ENCODE measurements around the gene GSPT1.
"Not testable (repeated sequence)": the region's sequence is repeated elsewhere in the genome, so short reads cannot be mapped to it uniquely, and the experiment has no call there.

GSPT1 gene

DNA sequence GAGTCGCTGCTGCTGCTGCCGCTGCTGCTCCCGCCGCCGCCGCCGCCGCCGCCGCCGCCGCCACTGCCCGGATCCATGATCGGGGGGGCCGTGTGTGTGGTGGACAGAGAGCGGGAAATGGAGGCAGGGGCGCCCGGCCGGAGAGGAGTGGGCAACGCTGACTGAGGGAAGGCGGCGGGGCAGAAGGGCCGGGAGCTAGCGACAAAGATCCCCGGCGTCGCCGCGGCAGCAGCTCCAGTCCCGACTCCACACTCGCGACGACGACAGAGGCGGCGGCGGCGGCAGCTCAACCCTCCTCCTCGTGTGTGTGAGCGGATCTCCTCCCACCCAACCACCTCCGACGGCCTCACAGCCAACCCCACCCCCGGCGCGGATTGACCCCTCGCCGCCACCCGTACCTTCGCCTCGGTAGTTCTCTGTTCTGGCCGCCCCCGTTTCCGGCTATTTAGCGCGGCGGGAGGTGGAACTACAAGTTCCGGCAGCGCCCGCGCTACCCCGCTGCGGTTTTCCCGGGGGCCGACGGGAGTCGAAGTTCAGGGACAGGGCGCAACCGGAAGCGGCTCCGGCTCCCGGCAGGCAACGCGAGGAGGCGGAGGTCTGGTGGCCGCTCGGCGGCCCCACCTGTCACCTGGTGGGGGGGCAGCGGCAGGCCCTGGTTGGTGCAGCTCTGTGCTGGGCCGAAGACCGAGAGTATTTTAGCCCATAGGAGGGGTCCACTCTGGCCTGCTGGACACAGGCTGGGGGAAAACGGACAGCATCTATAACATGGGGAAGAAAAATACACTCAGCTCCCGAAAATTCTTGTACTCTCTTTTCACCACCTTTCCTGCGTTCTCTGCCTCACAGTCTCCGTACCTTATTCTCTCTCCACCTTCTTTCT, at the start of gene GSPT1:
Gene GSPT1, minus strand, starts transcription at position 313 of the 880 bp plus-strand sequence. Its CDS starts 236 bp downstream, at position 77.
- DNase-seq (ENCODE audit: low read depth in 2 of 2), result peak; percentile 97 to 99

DNA sequence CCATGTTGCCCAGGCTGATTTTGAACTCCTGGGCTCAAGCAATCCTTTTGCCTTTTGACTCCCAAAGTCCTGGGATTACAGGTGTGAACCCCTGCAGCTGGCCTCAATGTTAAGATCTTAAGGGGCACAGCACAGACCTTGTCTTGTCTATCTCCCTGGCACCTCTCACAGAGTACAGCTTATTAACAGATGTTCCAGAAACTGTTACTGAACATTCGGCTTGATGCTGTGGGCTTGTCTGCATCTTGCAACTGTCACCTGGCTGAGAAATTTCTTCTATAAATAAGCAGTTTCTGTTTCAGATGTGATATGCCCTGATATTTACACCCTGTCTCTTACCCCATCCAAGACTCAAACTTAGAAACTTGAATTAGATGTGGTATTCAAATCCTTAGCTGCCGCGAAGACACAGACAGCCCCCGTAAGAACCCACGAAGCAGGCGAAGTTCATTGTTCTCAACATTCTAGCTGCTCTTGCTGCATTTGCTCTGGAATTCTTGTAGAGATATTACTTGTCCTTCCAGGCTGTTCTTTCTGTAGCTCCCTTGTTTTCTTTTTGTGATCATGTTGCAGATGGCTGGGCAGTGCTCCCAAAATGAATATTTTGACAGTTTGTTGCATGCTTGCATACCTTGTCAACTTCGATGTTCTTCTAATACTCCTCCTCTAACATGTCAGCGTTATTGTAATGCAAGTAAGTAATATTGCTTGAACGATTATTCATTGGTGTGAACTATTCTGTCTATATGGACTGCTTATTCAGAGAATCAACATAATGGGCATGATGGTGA, 49.2 kb upstream of the GSPT1 start, which contains the start of gene TNFRSF17:
Gene TNFRSF17, plus strand, starts transcription at position 450 of the 791 bp plus-strand sequence. Its CDS starts 115 bp downstream, at position 565.
- DNase-seq (ENCODE audit: low read depth in 2 of 2), result no peak

DNA sequence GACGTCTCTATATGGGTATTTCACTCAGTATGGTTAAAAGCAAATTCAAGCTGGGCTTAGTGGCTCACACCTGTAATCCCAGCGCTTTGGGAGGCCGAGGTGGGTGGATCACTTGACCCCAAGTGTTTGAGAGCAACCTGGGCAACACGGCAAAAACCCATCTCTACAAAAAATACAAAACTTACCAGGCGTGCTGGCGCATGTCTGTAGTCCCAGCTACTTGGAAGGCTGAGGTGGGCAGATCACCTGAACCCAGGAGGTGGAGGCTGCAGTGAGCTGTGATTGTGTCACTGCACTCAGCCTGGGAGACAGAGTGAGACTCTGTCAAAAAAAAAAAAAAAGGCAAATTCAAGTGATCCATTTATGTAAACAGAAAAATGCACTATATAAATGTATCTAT, 48.0 kb upstream of the GSPT1 start:
- DNase-seq (ENCODE audit: low read depth in 2 of 2), result no peak

DNA sequence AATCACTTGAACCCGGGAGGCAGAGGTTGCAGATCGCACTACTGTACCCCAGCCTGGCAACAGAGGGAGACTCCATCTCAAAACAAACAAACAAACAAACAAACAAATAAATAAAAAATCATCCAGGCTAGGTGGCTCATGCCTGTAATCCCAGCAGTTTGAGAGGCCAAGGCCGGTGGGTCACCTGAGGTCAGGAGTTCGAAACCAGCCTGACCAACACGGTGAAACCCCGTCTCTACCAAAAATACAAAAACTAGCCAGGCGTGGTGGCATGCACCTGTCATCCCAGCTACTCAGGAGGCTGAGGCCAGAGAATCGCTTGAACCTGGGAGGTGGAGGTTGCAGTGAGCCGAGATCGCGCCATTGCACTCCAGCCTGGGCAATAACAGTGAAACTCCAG, 47.2 kb upstream of the GSPT1 start:
- not testable (repeated sequence) for DNase-seq (ENCODE audit: low read depth in 2 of 2)

DNA sequence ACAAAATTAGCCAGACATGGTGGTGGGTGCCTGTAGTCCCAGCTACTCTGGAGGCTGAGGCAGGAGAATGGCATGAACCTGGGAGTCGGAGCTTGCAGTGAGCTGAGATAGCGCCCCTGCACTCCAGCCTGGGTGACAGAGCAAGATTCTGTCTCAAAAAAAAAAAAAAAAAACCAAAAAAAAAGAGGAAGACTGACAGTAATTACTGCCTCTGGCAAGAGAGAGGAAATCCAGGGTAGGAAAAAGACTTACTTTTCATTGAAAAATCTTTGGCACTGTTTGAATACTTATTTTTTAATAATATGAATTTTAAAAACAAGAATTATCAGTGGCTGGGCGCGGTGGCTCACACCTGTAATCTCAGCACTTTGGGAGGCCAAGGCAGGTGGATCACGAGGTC, 46.7 kb upstream of the GSPT1 start:
- not testable (repeated sequence) for DNase-seq (ENCODE audit: low read depth in 2 of 2)

DNA sequence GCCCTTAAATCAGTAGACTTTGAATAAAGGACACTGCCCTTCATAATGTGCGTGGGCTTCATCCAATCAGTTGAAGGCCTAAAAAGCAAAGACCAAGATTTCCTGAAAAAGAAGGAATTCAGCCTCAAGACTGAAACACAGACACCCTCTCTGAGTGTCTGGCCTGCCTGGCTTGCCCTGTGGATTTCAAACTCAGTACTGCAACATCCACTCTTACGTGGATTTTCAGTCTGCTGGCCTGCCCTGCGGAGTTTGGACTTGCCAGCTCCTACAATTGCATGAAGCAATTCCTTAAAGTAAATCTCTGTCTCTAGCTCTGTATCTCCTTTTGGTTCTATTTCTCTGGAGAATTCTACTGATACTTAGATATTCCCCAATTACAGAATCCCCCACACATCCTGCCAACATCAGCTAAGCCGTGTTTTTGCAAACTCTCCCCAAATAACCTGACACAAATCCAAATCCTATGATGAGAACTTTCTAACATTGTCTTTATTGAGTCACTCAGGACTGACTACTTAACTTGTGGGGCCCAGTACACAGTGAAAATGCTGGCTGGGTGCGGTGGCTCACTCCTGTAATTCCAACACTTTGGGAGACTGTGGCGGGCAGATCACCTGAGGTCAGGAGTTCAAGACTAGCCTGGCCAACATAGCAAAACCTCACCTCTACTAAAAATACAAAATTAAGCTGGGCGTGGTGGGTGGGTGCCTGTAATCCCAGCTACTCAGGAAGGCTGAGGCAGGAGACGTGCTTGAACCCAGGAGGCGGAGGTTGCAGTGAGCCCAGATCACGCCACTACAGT, 42.0 kb upstream of the GSPT1 start:
- DNase-seq (ENCODE audit: low read depth in 2 of 2), result no peak

DNA sequence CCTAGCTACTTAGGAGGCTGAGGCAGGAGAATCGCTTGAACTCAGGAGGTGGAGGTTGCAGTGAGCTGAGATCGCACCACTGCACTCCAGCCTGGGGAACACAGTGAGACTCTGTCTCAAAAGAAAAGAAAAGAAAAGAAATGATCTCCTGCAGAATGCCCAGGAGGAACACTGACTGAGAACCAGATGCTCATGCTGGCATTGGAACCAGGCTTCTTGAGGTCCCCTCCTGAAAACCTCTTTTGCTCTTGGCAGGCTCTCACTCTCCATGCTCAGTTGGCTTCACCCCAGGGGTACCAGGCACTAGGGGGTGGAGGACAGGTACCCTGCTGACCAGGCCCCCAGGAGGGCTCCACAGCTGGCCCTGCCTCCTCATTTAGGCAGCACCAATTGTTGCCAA, 40.8 kb upstream of the GSPT1 start:
- no peak for DNase-seq (ENCODE audit: low read depth in 2 of 2)

DNA sequence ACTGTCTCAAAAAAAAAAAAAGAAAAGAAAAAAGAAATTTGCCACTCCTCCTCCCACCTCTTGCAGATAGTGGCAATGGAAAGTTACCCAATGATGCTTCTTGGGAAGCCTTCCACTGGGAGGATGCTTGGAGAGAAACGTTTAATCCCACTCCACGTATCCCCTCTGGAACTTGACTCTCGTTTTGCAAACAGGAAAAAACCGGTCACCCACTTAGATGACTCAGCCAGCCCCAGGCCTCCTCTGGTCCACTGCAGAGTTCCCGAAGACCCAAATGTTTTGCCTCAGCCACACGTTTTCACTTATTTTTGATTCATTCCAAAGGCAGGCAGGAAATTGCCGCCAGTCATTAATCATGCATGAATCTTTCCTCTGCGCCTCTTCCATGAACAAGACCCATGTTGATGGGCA, 40.0 kb upstream of the GSPT1 start:
- no peak for DNase-seq (ENCODE audit: low read depth in 2 of 2)

DNA sequence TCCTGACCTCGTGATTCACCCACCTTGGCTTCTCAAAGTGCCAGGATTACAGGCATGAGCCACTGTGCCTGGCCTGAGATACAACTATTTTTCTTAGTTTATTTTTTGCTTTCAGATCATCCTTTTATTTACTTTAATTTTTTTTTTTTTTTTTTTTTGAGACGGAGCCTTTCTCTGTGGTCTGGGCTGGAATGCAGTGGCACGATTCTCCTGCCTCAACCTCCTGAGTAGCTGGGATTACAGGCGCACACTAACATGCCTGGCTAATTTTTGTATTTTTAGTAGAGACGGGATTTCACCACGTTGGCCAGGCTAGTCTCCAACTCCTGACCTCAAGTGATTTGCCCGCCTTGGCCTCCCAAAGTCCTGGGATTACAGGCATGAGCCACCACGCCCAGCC, 37.8 kb upstream of the GSPT1 start:
- not testable (repeated sequence) for DNase-seq (ENCODE audit: low read depth in 2 of 2)

DNA sequence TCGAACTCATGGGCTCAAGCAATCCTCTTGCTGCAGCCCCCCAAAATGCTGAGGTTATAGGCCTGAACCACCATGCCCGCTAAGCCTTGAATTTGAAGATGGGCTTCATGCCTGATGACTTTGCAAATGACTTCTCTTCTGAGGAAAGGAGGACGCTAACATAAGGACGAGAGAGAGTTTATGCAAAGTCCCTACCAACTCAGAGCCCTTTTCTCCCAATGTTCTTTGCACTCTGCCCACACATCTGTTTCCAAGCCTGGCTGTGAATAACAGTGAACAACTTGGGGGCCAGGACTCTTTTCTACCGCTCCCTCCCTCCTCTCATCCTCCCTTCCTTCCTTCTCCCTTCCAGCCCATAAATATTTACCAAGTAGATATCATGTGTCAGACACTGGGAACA, 34.6 kb upstream of the GSPT1 start:
- DNase-seq (ENCODE audit: low read depth in 2 of 2), result no peak

DNA sequence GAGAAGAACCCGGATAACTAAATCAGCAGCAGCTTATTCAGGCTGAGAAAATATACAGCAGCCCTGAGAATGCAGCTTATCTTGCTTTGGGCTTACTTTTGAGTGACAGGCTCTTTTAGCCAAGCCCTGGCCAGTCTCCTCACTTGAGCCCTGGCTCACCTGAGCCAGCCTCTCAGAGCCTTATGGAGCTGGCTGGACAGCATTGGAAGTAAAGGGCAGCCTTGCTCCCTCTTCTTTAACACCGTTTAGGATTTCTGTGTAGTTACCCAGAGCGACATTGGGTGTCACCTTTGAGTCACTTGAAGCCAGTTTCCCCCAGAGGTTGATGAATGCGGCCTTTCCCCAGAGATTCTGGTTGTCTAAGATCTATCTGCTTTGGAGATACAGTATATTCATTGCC, 33.8 kb upstream of the GSPT1 start:
- DNase-seq (ENCODE audit: low read depth in 2 of 2), result no peak

DNA sequence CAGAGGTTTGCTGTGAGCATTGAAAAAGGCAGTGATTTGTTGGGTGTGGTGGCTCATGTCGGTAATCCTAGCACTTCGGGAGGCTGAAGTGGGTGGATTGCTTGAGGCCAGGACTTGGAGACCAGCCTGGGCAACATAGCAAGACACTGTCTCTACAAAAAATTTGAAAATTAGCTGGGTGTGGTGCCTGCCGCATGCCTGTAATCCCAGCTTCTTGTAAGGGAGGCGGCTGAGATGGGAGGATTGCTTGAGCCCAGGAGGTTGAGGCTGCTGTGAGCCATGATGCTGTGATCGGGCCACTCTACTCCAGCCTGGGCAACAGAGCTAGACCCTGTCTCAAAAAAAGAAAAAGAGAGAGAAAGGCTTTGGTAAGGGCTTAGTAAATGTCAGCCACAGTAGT, 33.1 kb upstream of the GSPT1 start:
- no peak for DNase-seq (ENCODE audit: low read depth in 2 of 2)

DNA sequence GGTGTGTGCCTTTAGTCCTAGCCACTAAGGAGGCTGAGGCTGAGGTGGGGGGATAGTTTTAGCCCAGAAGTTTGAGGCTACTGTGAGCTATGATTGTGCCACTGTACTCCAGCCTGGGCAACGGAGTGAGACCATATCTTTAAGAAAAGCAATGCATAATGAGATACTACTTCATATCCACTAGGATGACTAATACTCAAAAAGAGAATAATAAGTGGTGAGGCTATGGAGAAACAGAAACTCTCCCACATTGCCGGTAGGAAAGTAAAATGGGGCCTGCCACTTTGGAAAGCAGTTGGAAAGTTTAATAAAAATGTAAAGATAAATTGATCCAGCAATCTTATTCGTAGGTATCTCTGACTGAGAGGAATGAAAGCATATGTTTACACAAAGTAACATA, 30.7 kb upstream of the GSPT1 start:
- no peak for DNase-seq (ENCODE audit: low read depth in 2 of 2)

DNA sequence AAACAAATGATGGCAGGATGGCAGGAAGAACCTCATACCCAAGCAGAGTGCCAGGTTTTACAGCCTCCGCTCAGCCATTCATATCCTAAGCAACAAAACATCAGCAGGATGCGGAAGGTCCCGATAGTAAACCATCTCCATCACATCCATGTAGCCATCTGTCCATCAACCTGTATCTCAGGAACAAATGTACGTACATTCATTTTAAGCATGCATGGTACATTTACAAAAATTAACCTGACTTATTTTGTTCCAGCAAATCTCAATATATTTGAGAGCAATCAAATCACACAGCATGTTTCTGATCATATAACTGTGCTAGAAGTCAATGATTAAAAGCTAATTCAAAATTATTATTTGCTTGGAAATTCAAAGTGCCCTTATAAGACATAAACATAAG, 26.2 kb upstream of the GSPT1 start, which contains the start of gene NPIPB2:
Gene NPIPB2, minus strand, starts transcription at position 101 of the 400 bp plus-strand sequence. Its CDS starts 0 bp downstream, at position 101.
- DNase-seq (ENCODE audit: low read depth in 2 of 2), result not testable (repeated sequence)

DNA sequence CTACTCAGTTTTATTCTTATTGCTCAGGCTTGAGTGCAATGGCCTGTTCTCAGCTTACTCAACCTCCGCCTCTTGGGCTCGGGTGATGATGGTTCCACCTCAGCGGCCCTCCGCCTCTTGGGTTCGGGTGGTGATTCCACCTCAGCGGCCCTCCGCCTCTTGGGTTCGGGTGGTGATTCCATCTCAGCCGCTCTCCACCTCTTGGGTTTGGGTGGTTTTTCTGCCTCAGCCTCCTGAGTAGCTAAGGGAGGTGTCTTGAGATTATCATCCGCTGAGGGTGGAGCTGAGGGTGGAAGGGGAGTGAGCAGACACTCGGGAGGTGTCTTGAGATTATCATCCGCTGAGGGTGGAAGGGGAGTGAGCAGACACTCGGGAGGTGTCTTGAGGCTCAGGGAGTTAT, 11.6 kb upstream of the GSPT1 start:
- DNase-seq (ENCODE audit: low read depth in 2 of 2), result not testable (repeated sequence)

DNA sequence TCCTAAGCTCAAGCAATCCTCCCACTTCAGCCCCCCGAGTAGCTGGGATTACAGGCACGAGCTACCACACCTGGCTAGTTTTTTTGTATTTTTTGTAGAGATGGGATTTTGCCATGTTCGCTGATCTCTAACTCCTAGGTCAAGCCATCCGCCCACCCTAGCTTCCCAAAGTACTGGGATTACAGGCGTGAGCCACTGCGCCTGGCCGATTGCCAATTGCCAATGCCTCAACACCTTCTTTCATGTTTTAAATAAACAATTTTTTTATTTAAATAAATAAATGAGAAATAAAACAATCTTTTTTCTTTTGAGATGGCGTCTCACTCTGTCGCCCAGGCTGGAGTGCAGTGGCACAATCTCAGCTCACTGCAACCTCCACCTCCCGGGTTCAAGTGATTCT, 8.3 kb upstream of the GSPT1 start:
- not testable (repeated sequence) for DNase-seq (ENCODE audit: low read depth in 2 of 2)

DNA sequence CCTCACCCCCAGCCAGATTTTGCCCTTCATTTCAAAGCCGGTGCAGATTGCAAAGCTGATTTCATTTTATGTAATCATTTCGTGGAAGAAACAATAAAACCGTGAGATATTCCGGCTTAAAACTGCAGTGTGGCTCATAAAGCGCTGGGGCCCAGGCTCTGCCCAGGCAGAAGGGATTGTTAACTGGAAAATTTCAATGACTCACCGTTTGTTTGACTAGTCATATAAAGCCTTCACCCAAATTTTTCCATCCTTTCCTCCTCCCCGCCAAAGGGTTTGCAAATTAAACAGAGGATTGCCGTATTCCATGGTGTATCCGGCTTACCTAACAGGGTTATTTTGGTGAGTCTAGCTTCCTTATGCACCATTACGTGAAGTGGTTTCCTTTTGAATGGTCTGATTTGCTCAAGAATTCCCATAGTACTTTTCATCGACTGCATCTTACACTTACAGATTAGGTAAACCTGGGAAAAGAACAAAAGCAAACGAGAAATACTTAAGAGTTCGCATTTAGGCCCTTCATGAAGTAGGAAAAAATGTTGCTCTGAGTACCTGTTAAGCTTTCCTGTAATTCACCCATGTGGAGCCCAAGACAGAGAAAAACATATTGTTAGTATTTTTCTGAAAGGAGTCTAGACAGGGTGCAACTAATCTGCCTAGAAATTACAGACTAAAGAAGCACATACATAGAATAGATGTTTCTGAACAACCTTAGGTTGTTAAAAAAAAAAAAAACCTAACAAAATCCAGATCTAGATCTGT, 949 bp upstream of the GSPT1 start:
- no peak for DNase-seq (ENCODE audit: low read depth in 2 of 2)

DNA sequence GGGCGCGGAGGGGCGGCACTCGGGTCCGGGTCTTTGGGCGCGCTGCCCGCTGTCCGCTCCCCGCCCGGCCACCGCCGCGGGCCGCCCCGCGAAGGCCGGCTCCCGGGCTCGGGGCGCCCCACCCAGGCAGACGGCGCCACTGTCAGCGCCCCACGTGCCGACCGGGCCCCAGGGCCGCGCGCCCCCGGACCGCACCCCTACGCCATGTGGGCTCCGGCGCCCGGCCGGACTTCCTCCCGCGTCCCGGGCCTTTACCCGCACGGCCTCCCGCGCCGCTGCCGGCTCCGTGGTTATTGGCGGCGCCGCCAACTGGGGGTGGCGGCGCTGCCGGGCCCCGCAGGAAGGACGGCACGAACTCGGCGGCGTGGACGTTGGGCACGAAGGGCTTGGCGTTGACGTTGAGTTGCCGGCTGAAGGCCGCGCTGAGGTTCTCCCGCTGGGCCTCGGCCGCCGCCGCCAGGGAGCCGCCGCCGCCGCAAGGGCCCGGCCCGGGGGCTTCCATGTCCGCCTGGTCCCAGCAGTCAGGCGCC, 577 bp downstream of the GSPT1 start:
- DNase-seq (ENCODE audit: low read depth in 2 of 2), result peak; percentile 21 to 27

DNA sequence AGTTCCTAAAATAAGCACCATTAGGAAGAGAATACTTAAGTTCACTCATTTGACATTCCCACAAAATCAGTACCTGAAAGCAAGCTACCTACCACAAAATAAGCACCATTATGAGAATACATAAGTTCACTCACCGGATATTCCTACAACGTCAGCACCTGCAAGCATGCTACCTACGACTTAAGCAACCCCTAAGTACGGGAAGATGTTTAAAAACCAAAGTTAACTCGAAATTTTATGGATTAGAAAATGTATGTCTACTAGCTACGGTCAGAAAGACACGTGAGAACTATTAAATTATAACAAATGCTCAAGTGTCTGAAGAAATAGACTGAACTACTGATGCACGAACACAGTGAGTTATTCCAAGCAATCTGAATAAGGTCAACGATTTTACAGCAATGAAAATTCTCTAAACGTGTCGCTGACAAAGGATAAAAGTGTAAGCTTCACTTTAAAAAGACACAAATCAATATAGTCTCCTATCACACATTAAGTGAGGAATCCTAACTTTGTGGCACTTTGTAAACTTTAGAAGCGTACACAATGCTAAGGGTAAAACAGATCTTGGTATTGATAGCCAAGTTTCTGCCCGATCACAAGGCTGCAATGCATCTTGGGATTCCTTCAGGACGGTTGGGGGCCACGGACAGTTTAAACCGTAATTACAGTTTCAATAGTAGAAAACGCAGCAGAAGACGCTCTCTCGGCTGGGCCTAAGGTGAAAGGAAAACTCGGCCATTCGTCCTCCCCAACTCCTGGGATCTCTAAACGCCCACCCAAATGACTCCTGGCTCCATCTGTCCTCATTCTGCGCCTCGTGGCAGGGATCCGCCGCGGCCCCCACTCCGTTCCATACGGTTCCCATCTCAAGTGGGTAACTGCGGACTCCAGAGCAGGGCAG, 1.3 kb downstream of the GSPT1 start:
- DNase-seq (ENCODE audit: low read depth in 2 of 2), result peak; percentile 15 to 18
